Fibroblast of skin of abdomen (primary cell): ENCODE results near the gene SLC41A1.

Source experiments
- DNase-seq: peaks from one replicate; pipeline ENCODE4 v3.0.0-alpha.2; 2013

The SLC41A1 gene

DNA sequence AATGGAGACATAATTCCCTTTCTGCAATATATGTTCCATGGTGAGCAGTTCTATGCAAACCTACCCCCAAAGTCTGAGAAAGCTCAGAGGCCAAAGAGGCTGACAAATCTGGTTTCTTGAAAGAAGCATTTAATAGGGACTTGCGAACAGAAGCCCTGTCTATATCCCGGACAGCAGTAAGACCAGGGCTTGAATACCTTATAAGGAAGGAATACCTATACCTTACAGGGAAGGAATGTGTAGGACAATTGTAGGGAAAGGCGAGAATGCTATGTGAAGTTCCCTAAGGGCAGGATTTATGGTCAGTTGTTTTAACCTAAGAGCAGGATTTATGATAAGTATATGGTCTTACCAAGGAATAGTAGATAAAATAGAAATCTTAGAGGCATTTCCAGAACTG is 5.0 kb upstream of the SLC41A1 start:
- DNase-seq, result no peak

DNA sequence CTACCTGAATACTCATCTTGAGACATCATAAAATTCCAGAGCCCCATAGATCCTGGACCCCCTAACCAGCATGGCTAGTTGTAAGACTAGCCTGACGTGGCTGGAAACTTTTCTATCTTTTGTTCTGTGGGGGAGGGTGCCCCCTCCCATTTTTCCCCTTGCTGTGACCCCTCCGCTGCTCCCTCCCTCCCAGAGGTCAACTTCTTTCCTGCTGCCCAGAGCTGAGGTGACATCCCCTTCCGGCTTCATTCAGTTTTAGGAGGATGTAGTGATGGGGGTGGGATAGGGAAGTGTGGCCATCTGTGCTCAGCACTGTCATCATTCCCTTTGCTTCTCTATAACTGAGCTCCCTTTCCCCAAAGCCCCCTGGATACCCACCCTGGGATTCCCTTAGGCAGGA is 4.4 kb upstream of the SLC41A1 start:
- DNase-seq, result no peak

DNA sequence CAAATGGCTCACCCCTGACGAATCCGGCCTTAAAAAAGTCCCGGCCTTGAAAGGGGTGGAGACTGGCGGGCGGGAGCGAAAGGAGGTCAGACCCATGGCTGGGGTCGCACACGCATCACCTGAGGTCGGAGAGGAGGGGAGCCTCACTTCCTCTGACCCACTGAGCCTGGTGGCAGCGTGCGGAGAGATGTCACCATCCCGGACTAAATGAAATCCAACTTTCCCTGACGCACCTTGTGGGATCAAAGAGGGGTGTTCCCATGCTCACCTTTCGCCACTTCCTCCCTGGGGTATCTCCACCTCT is 709 bp upstream of the SLC41A1 start:
- peak; percentile 62 for DNase-seq

DNA sequence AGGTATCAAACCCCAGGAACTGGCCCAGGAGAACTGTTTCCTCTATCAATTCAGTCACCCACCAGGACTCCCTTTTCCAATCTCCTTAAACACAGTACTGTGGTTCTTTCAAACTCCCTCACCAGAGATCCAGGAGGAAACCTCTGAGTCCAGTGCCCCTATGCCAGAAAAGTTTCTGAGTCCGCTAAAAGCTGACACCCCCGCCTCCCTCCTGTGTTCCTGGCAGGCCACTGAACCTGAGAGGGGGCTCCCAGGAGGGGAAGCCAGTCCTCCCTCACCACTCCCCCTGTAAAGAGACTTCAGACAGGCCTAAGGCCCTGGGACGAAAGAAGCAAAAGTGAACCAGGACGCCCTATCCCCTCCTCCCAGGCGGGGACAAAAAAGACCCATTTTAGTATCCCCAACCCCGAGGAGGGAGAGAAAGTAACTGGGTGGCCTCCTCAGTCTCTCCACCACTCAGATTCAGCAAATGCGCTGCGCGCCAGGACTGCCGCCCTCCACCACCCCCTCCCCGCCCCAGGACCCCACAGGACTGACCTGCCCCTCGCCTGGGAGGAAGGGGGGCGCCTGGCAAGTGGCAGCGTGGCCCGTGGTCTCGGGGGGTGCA is 624 bp downstream of the SLC41A1 start:
- peak; percentile 5 for DNase-seq

DNA sequence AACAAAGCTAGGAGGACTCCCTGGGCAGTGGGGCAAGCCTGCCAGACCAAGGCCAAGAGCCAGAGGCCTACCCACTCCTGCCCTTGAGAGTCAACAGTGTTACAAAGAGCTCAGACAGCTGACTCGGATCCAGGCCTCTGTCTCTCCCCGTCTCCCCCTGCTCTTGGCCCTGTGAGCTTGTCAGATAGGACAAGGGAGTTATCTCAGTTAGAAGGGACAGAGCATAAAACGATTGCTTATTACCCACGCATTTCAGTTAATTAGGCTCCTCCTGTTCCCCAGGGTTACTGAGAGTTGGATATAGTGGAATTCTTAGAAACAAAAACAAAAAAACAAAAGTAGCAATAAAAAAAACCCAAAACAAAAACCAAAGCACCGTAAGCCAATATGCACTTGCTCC is 1.3 kb downstream of the SLC41A1 start:
- DNase-seq, result no peak

DNA sequence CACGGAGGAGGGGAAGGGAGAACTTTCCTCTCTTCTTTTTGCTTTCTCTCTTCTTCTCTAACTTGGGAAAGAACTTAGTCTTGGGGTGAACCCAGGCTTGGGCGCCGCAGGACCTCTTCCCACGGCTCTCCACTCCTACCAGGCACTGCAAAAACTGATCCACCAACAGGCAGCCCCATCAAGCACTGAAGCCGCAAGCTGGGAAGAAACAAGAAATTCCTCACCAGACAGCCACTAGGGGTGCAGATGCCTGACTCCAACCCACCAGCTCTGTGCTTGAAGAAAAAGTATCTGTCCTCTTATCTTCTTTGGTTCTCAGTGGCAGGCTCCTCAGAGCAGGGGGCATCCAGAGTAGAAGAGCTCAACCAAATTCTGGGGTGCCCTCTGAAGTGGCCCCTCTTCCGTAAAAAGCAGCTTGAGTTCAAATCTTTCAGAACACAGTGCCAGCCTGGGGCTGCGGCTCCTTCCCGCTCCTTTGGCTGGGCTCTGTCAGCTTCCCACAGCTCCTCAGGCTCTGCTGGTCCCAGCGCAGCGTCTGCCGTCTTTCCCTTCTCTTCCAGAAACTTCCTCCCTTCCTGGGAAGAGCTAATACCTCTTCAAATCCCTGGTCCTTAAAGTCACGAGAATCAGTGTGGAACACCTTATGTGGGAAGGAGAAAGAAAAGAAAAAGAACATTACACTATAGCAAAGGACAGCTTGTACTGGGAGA is 2.4 kb downstream of the SLC41A1 start:
- peak; percentile 13 for DNase-seq

DNA sequence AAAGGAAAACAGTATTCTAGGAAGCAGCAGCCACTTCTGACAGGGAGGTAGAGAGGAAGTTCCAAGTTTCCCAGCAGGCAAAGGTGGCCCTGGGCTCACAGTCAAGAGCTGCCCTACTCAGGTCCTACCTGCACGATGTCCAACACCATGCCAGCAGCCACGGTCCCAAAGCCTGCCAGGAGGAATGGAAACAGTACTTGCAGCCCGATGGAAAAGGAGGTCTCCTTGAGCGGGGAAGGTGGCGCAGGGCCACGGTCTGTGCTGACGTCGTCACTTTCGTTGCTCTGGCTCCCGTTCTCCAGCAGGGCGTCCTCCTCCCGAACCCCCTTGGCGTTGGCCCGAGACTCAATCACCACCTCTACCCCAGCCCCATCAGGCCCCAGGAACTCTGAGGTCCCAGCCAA is 3.1 kb downstream of the SLC41A1 start:
- DNase-seq, result no peak

DNA sequence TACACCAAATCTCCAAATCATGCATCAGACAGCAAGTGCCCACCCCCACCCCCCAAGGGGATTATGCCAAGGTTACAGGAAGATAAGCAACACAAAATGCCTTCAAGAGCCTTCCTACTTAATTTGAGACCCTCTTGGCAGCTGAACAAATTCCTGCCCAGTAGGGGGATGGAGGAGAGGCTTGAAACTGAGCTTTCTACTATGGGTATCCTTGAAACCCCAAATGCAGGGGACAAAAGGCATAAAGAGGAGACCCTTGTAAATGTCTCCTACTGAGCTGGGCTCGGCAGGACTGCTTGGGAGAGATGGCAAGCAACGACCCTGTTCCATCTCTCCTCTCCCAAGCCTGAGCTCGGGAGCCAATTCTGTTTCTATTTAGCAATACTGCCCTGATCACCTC is 3.5 kb downstream of the SLC41A1 start:
- no peak for DNase-seq

DNA sequence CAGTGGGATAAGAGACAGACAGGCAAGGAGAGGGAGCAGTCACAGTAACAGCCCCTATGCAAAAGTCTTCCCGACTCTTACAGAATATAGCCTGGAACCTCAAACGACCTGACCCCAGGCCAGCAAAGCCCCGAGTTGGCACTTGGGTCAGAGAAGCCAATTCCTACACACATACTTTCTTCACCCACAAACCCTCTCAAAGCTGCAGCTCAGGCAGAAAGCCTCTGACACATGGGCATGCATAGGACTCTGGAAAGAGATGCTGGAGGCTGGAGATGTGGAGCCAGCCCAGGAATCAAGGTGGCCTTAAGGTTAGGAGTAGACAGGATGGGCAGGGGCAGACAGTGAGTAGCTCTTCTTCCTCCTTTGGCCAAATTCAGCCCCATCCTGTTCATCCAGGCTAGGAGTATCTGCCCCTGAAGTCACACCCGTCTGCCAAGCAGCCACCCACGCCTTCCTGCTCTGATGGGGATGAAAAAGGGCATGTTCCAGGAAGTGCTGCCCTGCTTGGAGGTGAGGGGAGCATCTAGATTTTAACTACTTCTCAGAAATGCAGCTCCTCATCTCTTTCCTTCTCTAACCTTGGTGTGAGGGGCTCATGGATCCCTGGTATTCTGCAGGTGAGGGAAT is 7.8 kb downstream of the SLC41A1 start:
- no peak for DNase-seq

DNA sequence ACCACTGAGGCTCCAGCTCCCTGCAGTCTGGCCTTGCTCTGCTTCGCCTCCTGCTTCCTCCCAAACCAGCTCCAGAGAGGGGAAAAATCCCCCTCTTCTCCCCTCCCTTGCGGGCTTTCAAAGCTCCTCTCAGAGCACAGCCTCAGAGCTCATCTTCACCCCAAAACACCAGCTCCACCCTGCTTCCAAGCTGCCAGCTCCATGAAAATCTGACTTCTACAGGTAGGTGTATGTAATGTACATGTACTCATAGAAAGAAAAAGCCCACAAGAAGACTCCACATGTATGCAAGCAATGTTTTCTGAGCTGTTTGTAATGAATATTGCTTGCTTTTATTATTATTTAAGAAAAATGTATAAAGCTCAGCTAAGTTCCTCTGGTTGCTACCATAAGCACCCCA is 8.4 kb downstream of the SLC41A1 start:
- no peak for DNase-seq

DNA sequence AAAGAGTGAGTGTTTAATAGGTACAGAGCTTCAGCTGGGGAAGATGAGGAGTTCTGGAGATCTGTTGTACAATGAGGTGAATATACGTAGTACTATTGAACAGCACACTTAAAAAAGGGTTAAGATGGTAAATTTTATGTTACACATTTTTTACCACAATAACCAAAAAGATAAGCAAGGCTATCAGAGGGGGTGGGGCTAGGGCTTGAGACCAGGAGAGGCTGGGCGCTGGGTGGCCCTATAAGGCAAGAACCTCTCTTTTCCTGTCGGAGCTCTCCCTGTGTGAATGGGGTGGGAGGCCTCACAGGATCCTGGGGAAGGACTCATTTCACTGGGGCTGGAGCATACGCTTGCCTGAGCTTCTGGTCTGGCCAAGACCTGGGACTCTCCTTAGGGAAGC is 9.0 kb downstream of the SLC41A1 start:
- DNase-seq, result no peak

DNA sequence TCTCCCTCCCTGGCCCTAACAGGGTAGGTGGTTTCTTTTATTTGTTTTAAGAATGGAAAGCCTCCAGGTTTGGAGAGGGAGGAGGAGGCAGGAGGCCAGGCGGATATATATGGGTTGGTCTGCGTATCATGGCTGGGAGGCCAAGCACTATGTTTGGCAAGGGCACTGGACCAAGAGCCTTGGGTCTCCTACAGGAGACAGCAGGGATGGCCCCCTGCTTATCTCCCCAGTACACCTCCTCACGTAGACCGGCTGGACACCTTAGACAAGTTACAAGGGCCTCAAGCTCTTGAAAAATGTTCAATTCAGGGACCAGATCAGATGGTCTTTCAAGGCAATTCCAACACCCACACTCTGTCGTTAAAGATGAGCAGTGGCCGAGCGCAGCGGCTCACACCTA is 10.9 kb downstream of the SLC41A1 start:
- DNase-seq, result no peak

DNA sequence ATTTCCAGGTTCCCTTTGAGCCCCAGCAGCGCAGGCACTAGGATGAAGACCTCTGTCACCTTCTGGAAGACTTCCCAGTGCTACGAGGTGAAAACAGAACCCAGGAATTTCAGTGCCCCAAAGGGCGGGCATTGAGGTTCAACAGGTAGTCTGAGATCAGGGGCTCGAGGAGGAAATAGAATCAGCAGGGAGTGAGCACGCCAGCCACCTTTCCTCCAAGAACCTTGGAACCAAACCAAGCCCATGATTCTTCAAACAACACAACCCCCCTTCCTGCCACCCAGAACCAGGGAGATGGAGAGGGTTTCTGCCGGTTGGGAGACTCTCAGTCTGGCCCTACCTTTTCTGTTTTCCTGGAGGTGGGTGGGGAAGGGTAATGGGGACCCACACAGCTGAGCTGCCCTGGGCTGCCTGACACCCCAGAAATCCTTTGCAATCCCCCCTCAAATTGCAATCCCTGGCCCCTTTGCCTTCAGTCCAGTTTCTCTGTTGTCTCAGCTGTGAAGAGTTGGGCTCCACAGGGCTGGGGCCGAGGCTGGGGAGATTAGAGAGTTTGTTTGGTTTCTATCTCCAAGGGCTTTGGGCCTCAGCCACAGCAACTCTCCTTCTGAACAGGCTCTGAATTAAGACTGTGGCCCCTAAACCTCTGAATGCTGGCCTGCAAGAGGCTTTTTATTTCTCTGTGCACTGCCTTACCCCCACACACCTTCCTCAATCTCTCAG is 11.9 kb downstream of the SLC41A1 start:
- no peak for DNase-seq

DNA sequence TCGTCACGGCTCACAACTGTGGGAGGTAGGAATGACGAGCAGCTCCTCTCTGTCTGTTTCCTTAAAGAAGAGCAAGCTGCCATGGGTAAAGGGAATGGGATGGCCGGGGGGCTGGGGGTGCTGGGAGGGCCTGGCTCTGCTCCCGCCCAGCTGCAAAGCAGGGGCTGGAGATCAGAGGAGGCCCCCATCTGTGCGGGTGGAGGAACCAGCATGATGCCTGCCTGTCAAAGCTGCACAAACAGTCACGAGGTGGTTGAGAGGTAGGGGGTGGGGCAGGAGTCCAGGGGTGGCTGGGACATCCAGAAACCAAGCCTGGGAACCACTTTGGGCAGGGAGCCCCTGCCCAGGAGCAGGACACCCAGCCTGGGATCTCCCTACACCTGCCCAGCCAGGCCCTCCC is 12.6 kb downstream of the SLC41A1 start:
- DNase-seq, result no peak

DNA sequence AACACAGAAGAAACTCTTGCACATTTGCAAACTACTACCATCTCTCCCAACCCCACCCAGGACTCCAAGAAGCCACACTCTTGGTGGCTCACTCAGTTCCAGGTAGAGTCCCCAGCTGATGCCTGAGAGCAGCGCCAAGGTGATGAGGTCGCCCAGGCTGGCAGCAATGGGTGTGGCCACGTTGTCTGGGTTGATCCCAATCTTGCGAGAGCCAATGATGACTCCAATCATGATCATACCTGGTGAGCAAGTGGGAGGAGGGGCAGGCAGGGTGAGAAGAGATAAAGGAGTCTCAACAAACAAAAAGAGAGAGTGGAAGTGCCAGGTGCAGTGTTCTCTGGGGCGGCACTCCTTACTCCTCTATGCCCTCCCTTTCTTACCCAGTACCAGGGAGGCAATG is 14.4 kb downstream of the SLC41A1 start:
- no peak for DNase-seq

DNA sequence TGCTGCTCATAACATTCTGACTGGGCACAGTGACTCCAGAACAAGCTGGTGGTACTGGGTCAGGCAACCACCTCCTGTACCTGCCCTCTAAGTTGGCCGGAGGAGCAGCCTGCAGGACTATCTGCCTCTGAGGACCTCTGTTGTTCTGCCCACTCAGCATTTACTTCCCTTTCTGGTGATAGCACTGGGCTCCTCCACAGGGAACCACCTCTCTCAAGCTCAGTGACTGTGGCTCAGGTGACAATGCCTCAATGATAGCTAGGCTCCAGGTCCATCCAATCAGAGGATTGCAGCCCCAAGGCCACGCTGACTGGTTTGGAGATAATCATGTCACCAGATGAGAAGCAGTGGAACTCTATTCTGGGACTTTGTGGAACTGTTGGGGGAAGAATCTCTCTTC is 15.8 kb downstream of the SLC41A1 start:
- no peak for DNase-seq

DNA sequence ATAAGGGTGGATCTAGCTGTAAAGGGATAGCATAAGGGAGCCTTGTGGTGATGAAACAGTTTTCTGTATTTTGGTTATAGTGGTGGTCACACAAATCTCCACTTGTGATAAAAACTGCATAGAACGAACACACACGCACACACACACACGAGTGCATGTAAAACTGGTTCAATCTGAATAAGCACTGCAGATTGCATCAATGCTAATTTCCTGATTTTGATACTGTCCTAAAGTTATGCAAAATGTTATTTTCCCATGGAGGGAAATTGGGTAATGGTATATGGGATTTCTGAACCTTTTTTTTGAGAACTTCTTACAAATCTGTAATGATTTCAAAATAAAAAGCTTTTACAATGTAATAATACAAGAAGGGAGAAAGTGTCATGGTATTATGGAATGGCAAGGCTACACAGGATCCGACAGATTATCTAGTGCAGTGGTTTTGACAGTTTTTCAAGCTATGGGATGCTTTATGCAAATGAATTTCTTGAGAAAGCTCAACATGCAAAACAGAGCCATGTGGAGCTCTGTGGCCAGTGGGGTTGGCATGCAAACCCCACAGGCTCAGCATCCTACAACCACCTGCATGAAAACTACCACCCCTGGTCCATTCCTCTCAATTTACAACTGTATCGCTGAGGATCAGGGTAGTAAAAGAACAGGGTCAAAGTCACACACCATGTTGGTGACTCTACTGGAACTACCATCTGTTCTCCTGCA is 18.8 kb downstream of the SLC41A1 start:
- no peak for DNase-seq

DNA sequence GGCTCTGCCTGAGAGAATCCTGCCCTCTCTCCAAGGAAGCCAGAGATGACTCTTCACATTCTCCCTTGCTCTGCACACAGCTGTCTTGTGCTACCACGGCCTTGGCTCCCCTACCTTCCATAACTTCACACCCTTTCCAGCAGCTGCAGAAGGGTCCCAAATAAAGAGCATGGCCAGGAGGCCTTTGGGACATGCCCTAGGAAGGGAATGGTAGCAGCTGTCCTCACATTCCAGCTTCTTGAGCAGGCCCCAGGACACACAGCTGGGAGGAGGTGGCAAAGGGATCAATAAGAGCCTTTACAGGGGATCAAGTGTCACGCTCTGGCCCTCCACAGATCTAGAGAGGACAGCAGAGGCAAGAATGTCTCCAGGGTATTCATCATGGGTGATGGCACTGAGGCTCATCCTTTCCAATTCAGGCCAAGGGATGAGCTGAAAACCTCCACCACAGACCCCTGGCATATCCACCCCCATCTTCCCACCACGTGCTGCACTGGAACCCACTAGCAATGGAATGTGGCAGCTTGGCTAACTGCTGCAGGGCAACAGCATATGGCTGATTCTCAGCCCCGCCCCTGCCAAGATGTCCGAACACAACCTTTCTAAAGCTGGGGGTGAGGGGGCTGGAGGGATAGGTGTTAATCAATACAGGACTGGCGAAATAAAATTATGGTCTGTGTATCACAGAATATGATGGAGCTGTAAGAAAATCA is 19.9 kb downstream of the SLC41A1 start:
- DNase-seq, result no peak

DNA sequence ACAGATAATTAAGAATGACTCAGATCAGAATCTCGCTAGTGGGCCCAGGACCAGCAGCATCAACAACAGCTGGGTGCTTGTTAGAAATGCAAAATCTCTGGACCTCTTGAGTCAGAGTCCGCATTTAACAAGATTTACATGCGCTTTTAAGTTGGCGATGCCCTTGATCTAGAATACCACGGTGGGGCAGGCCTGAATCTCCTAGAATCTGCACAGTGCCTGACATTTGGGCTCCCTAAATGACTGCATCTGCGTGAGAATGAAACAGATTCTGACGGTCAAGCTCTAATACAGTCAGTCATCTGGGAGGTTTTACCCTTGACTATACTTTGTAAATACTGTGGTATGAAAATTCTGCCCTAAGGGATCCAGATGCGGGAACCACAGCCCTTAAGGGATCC is 20.5 kb downstream of the SLC41A1 start:
- DNase-seq, result no peak

DNA sequence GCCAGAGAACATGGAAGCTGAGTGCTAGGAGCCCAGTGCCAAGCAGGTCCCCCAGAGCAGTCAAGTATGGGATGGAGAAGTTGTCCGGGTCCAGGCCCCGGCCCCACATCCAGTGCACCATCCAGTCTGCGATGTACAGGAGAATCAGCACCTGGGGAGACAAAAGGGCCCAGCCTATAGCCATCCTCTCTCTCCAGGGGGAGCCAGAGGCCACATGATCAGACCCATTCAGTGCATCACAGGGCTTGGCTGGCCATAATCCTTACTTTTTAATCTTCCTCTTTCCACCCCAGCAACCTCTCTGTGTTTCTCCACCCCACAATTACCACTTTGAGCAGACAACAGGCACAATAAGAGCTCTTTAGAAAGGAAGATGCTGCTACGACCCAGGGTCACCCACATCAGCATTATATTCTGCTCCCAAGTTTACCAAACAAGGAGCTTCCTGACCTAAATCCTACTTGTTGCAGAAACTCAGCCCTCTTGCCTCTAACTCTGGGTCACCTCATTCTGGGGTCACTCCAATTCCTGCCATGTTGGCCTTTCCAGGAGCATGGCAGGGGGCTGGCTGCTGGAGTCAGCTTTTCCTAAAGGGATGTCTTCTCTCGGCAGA is 21.3 kb downstream of the SLC41A1 start:
- DNase-seq, result peak; percentile 42

DNA sequence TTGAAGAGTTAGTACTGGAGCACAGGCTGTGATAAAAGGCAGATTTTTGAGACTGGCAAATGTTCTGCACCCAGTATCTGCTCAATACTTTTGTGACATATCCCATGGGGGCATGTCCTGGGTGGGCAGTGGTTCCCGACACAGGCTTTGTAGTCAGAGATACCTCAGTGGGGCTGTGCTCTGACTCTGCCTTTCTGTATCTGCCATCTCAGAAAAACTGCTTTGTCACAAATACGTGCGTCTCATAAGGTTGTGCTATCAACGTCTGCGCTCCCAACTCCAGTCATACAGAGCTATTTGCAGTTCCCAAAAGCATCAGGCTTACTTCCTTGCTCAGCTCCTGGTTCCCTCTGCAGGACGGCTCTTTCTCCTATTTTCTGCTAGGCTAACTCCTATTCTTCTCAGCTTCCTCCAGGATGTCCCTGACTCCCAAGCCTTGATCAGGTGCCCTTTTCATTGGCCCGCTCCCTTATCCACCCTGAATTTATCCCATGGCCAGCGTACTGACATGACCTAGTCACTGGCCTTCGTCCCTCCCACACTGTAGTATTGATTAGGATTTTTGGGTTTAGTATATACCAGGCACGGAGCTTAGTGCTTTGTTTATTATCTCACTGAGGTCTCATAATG is 25.6 kb downstream of the SLC41A1 start:
- DNase-seq, result no peak

DNA sequence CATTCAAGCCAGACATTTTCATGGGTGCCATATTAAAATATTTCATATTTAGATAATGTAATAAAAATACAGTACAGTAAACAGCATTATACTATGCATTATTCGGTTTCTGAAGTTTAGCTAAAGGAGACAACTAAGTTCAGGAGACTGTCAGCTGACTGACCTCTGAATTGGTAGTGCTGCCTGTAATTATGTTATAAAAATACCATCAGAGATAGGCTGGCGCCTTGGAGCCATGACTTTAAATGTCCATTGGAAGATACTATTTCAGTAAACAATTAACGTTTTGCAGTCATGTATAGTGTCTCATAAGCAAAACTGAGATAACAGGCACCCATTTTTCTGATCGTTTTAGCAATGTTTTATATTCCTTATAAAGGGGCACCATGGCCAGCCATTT is 26.4 kb downstream of the SLC41A1 start:
- DNase-seq, result no peak
